Esophagus muscularis mucosa (tissue), 4 donors: ENCODE results near the gene TOR4A.

ENCODE experiments used
- EP300 ChIP-seq: sonication (generic); formaldehyde crosslinking; IDR thresholded peaks from one replicate; pipeline ENCODE4 v1.6.1; 2017; ENCODE audit warnings: antibody characterized with exemption
- POLR2A ChIP-seq: fragments of 450-650 bp; IDR thresholded peaks from one replicate; pipeline ENCODE4 v1.6.1; 2017; ENCODE audit warnings: antibody characterized with exemption, moderate library complexity, mild to moderate bottlenecking, low read depth
- POLR2AphosphoS5 ChIP-seq, 2 donors: sonication (generic); formaldehyde crosslinking; IDR thresholded peaks; one replicate each; pipeline ENCODE4 v1.6.1; 2017; ENCODE audit warnings: antibody characterized with exemption in 2 of 2
- TF ChIP-seq, protein P1 (sequence below), 3 experiments: fragments of 200-600 bp in 2 of 3; fragments of 450-650 bp in 1 of 3; sonication (generic) in 2 of 3; IDR thresholded peaks; one replicate each; pipeline ENCODE4 v1.5.1; 2017 to 2019; ENCODE audit warnings: antibody characterized with exemption in 3 of 3, mild to moderate bottlenecking in 2 of 3, moderate library complexity in 1 of 3

DNA sequence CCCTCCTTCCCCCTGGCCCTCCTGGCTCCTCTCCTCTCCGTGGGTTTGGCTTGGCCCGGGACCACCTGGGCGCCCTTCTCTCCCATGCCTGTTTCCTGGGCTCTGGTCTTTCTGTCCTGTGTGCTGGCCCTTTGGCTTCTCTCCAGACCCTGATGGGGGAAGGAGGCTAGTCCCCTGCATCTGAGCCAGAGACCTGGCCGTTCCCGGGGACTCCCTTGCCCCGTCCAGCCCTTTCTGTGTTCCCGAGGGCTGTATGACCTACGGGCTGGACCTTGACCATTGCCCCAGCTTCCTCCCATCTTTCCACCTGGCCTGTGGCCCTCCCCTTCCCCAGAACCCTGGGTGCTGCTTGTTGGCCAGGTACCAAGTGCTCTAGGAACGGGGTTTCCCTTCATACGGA lies 14.0 kb upstream of the TOR4A start:
- TF ChIP-seq, protein P1, sequence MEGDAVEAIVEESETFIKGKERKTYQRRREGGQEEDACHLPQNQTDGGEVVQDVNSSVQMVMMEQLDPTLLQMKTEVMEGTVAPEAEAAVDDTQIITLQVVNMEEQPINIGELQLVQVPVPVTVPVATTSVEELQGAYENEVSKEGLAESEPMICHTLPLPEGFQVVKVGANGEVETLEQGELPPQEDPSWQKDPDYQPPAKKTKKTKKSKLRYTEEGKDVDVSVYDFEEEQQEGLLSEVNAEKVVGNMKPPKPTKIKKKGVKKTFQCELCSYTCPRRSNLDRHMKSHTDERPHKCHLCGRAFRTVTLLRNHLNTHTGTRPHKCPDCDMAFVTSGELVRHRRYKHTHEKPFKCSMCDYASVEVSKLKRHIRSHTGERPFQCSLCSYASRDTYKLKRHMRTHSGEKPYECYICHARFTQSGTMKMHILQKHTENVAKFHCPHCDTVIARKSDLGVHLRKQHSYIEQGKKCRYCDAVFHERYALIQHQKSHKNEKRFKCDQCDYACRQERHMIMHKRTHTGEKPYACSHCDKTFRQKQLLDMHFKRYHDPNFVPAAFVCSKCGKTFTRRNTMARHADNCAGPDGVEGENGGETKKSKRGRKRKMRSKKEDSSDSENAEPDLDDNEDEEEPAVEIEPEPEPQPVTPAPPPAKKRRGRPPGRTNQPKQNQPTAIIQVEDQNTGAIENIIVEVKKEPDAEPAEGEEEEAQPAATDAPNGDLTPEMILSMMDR (IDR thresholded peaks at IDR 0.05): no peak
- TF ChIP-seq POLR2AphosphoS5 (IDR thresholded peaks at IDR 0.05) (no peak), POLR2A (no peak), EP300 (no peak)
